ENCODE measurements around the gene CENPU. TPM values are rescaled to one million over a fixed set of nuclear protein-coding genes. Genes with fewer than 3 reads are reported as not detected.
"Not testable (repeated sequence)": the region's sequence is repeated elsewhere in the genome, so short reads cannot be mapped to it uniquely, and the experiment has no call there.

The CENPU gene
- total RNA-seq, 1 experiment from 2014 or later, result 47.7 TPM

- Histone ChIP-seq H3K9me2 (ENCODE audit: insufficient read depth) (no peaks in the 10 kb centered on the region), H3K4me2 (no peak overlapping the region), H3K4me1 (replicated peaks; ENCODE audit: insufficient read depth) (no peaks in the 10 kb centered on the region), H3K4me3 (no peak overlapping the region), H3K27ac (no peak overlapping the region), H4K20me1 (ENCODE audit: insufficient read depth) (no peaks in the 10 kb centered on the region), H3K27me3 (ENCODE audit: insufficient read depth, low read depth) (no peaks in the 10 kb centered on the region), H3F3A (ENCODE audit: insufficient read depth, low read depth) (no peaks in the 10 kb centered on the region), H2AFZ (no peak overlapping the region), H3K79me2 (ENCODE audit: low read depth) (no peaks in the 10 kb centered on the region), H3K9me3 (ENCODE audit: insufficient read depth, low read depth) (no peaks in the 10 kb centered on the region), H3K36me3 (ENCODE audit: low read depth) (no peaks in the 10 kb centered on the region)
- no TSS peak for BruUV-seq (replicated peaks)
- no peak for TF ChIP-seq EZH2 (IDR thresholded peaks at IDR 0.05; ENCODE audit: low read depth)
- no peak for TF ChIP-seq CTCF (conservative IDR thresholded peaks at IDR 0.05)
- intact Hi-C loops (cut with micrococcal nuclease; ENCODE audit: unreplicated experiment), result no loop called here
- POLR2A ChIA-PET (ENCODE audit: unreplicated experiment), result no interaction called here
- CTCF ChIA-PET, result interaction anchor here (0.9 kb wide), 1 partner anchor 29 kb away, joined by 4 read pairs; no protein-coding TSS in a partner anchor
- no peak for DNase-seq
Observed at GRCh38 chr4:184655889-184656869, 77.7 kb downstream of the CENPU start.

- Histone ChIP-seq H2AFZ (no peak overlapping the region), H3K4me1 (replicated peaks; ENCODE audit: insufficient read depth) (peaks cover 4% of the 10 kb centered on the region; the same call in 1 of the 2 replicates), H3K9me3 (ENCODE audit: insufficient read depth, low read depth) (no peaks in the 10 kb centered on the region), H4K20me1 (ENCODE audit: insufficient read depth) (no peaks in the 10 kb centered on the region), H3K27me3 (ENCODE audit: insufficient read depth, low read depth) (no peaks in the 10 kb centered on the region), H3K9me2 (ENCODE audit: insufficient read depth) (no peaks in the 10 kb centered on the region), H3K4me2 (no peak overlapping the region), H3K27ac (no peak overlapping the region), H3K4me3 (no peak overlapping the region), H3K36me3 (ENCODE audit: low read depth) (no peaks in the 10 kb centered on the region), H3K79me2 (ENCODE audit: low read depth) (0 out of 2 replicates have a peak, but pooled peaks cover 7% of the 10 kb centered on the region), H3F3A (ENCODE audit: insufficient read depth, low read depth) (no peaks in the 10 kb centered on the region)
- CTCF ChIA-PET, result no interaction called here
- intact Hi-C loops (cut with micrococcal nuclease; ENCODE audit: unreplicated experiment), result loop anchor here (5.0 kb wide), 1 partner anchor 94 kb away; no protein-coding TSS in a partner anchor
- TF ChIP-seq CTCF (conservative IDR thresholded peaks at IDR 0.05) (no peak), EZH2 (IDR thresholded peaks at IDR 0.05; ENCODE audit: low read depth) (no peak)
- BruUV-seq (replicated peaks), result no TSS peak
- DNase-seq, result peak; percentile 7 to 39
- POLR2A ChIA-PET (ENCODE audit: unreplicated experiment), result interaction anchor here (0.7 kb wide), 1 partner anchor 116 kb away, joined by 3 read pairs; no protein-coding TSS in a partner anchor
Observed at GRCh38 chr4:184653650-184654049, 80.2 kb downstream of the CENPU start.

- POLR2A ChIA-PET (ENCODE audit: unreplicated experiment); H3K4me1 ChIP-seq (replicated peaks; ENCODE audit: insufficient read depth); H3K4me2 ChIP-seq; DNase-seq; H4K20me1 ChIP-seq (ENCODE audit: insufficient read depth); BruUV-seq (replicated peaks); H3K9me3 ChIP-seq (ENCODE audit: insufficient read depth, low read depth); H3F3A ChIP-seq (ENCODE audit: insufficient read depth, low read depth); H3K9me2 ChIP-seq (ENCODE audit: insufficient read depth); H2AFZ ChIP-seq; H3K27me3 ChIP-seq (ENCODE audit: insufficient read depth, low read depth); H3K36me3 ChIP-seq (ENCODE audit: low read depth); H3K4me3 ChIP-seq; CTCF ChIA-PET; H3K27ac ChIP-seq: not testable (repeated sequence)
- peaks cover 16% of the 10 kb centered on the region for H3K79me2 ChIP-seq (ENCODE audit: low read depth)
- intact Hi-C loops (cut with micrococcal nuclease; ENCODE audit: unreplicated experiment), result loop anchor here (5.0 kb wide), 1 partner anchor 95 kb away; no protein-coding TSS in a partner anchor
Observed at GRCh38 chr4:184652681-184653080, 81.2 kb downstream of the CENPU start.
